GM21529 (cell line): ENCODE measurements around the gene ATG7.
"Not testable (repeated sequence)": the region's sequence is repeated elsewhere in the genome, so short reads cannot be mapped to it uniquely, and the experiment has no call there.

Experiments
- ATAC-seq: cut with Tn5 transposase; IDR thresholded peaks from one replicate; pipeline ENCODE4 v1.9.1; 2021; ENCODE audit not compliant: unreplicated experiment

The ATG7 gene

GRCh38 chr3:11459186-11459824, 187.1 kb downstream of the ATG7 start:
- ATAC-seq, result no peak

- ATAC-seq, result no peak
These were observed 189.0 kb downstream of the ATG7 start for GRCh38 chr3:11461226-11461625.

- ATAC-seq, result not testable (repeated sequence)
These were observed 190.5 kb downstream of the ATG7 start for GRCh38 chr3:11462673-11463072.

GRCh38 chr3:11463591-11463990, 191.4 kb downstream of the ATG7 start:
- ATAC-seq, result no peak

GRCh38 chr3:11464356-11464755, 192.2 kb downstream of the ATG7 start:
- no peak for ATAC-seq

GRCh38 chr3:11465744-11466616, 193.8 kb downstream of the ATG7 start:
- ATAC-seq, result no peak

- ATAC-seq, result no peak
These were observed 195.7 kb downstream of the ATG7 start for GRCh38 chr3:11467875-11468274.

GRCh38 chr3:11470031-11470853, 198.0 kb downstream of the ATG7 start:
- ATAC-seq, result no peak

GRCh38 chr3:11475324-11475723, 203.1 kb downstream of the ATG7 start:
- no peak for ATAC-seq

- no peak for ATAC-seq
These were observed 204.5 kb downstream of the ATG7 start for GRCh38 chr3:11476735-11477144.

GRCh38 chr3:11477407-11477911, 205.3 kb downstream of the ATG7 start:
- ATAC-seq, result no peak

GRCh38 chr3:11478167-11478566, 206.0 kb downstream of the ATG7 start:
- no peak for ATAC-seq

GRCh38 chr3:11479221-11479620, 207.0 kb downstream of the ATG7 start:
- ATAC-seq, result no peak

- no peak for ATAC-seq
These were observed 208.6 kb downstream of the ATG7 start for GRCh38 chr3:11480663-11481298.

- ATAC-seq, result no peak
These were observed 209.4 kb downstream of the ATG7 start for GRCh38 chr3:11481556-11481955.

GRCh38 chr3:11482021-11482420, 209.8 kb downstream of the ATG7 start:
- ATAC-seq, result no peak

- not testable (repeated sequence) for ATAC-seq
These were observed 216.2 kb downstream of the ATG7 start for GRCh38 chr3:11488356-11488755.

- ATAC-seq, result no peak
These were observed 222.1 kb downstream of the ATG7 start for GRCh38 chr3:11494131-11494916.

GRCh38 chr3:11495948-11496557, 223.9 kb downstream of the ATG7 start:
- no peak for ATAC-seq

GRCh38 chr3:11498177-11498576, 226.0 kb downstream of the ATG7 start:
- ATAC-seq, result no peak
